Inferior parietal cortex (tissue), 1 donor: Measurements from ENCODE around the gene FAM8A1.

Experiments used
- DNase-seq: peaks from one replicate; pipeline ENCODE4 v3.0.0-alpha.2; 2016; ENCODE audit errors: extremely low spot score

FAM8A1 gene

GRCh38 chr6:17656092-17656491, 56.0 kb downstream of the FAM8A1 start:
- DNase-seq = no peak

GRCh38 chr6:17656644-17657043, 56.5 kb downstream of the FAM8A1 start:
- no peak for DNase-seq
